Activated CD4-positive, alpha-beta memory T cell treated with anti-CD3 and anti-CD28 coated beads, Interleukin-2, amount 10 ng/mL, durations not matched to agents 7 days and 5 days (primary cell): ENCODE data around the gene SIPA1L2. TPM values are rescaled to one million over a fixed set of nuclear protein-coding genes. Genes with fewer than 3 reads are reported as not detected.

Source experiments
- CTCF ChIA-PET: fragments of 350-600 bp; sonication (Branson Sonifier 250); formaldehyde crosslinking; loops from one replicate; lab custom pipeline; 2021; ENCODE audit warnings: antibody characterized with exemption, inconsistent platforms; lab: Charles Lee
- POLR2A ChIA-PET: fragments of 350-600 bp; sonication (Branson Sonifier 250); formaldehyde crosslinking; loops from one replicate; lab custom pipeline; 2021; ENCODE audit warnings: antibody characterized with exemption; lab: Charles Lee
- DNase-seq: peaks from one replicate; pipeline ENCODE4 v3.0.0-alpha.2; 2020
- H3K27ac Mint-ChIP-seq: one replicate; pipeline ENCODE4 v1.8.0; 2021; ENCODE audit warnings: mild to moderate bottlenecking, mixed read lengths
- H3K27me3 Mint-ChIP-seq: one replicate; pipeline ENCODE4 v1.8.0; 2021; ENCODE audit warnings: mixed read lengths
- H3K36me3 Mint-ChIP-seq: one replicate; pipeline ENCODE4 v1.8.0; 2021; ENCODE audit warnings: low read depth, mixed read lengths
- H3K4me1 Mint-ChIP-seq: one replicate; pipeline ENCODE4 v1.8.0; 2021; ENCODE audit warnings: mixed read lengths
- H3K4me3 Mint-ChIP-seq: one replicate; pipeline ENCODE4 v1.8.0; 2021; ENCODE audit warnings: mild to moderate bottlenecking, mixed read lengths
- H3K9me3 Mint-ChIP-seq: one replicate; pipeline ENCODE4 v1.8.0; 2021; ENCODE audit warnings: mixed read lengths
- total RNA-seq, 2 experiments: library from RNA; stranded (reverse); gene quantifications; one replicate each; pipeline ENCODE4 v1.2.3, GENCODE V29; 2021

Gene SIPA1L2
- total RNA-seq, 2 experiments from 2014 or later = 0.78 to 0.93 TPM

- no peak overlapping the region for H3K4me3 Mint-ChIP-seq
- H3K9me3 Mint-ChIP-seq = no peaks in the 10 kb centered on the region
- CTCF ChIA-PET = no interaction called here
- DNase-seq = no peak
- peaks cover 10% of the 10 kb centered on the region for H3K27me3 Mint-ChIP-seq
- peaks cover 1% of the 10 kb centered on the region for H3K4me1 Mint-ChIP-seq
- H3K36me3 Mint-ChIP-seq = no peaks in the 10 kb centered on the region
- no peak overlapping the region for H3K27ac Mint-ChIP-seq
- POLR2A ChIA-PET = no interaction called here
Measured at GRCh38 chr1:232662910-232663309, 33.0 kb upstream of the SIPA1L2 start.

DNA sequence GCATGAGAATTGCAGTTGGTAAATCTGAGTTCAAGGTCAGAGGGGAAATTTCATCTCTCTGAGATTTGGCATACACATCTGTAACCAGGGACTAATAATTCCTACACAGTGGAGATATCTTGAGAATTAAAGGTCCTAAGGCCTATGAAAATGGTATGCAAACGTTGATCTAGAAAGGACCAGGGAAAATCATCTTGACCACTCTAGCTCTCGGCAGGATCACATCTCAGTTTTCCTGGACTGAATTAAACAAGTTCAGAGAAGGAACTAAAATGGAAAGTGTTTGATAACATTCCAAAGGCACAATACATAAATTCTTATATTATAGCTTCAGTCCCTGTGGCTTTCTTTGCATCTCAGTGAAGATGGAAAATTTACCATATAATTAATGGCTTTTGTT is 28.5 kb upstream of the SIPA1L2 start:
- no peaks in the 10 kb centered on the region for H3K36me3 Mint-ChIP-seq
- no peak for DNase-seq
- ChIA-PET CTCF (no interaction called here), POLR2A (no interaction called here)
- H3K4me3 Mint-ChIP-seq = no peak overlapping the region
- no peak overlapping the region for H3K27ac Mint-ChIP-seq
- peaks cover 6% of the 10 kb centered on the region for H3K4me1 Mint-ChIP-seq
- H3K9me3 Mint-ChIP-seq = no peaks in the 10 kb centered on the region
- peaks cover 19% of the 10 kb centered on the region for H3K27me3 Mint-ChIP-seq

DNA sequence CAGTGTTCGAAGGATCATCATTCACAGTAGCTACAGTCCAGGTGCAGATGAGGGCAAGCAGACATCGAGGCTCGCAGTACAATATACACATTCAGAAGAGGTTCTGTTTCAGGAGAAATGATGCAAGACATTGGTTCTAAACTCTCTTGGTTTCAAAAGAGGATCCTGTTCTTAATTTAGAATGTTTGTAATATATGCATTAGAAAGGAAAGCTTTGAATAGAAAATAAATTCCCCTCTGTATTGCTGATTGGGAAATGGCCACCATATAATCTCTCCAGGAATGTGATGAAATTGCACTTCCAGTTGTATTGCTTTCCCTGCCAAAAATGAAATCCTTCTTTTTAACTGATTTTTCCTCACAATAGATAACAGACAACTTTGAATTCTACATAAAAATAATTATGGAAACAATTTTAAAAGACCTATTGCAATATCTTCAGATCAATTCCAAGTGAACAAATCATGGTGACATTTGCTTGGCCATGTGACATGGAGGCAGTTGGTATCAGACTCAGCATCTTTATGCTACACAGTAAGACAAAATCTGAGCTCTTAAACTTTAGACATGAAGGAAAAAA is 27.6 kb upstream of the SIPA1L2 start:
- no peak for DNase-seq
- no peak overlapping the region for H3K27ac Mint-ChIP-seq
- H3K9me3 Mint-ChIP-seq = no peaks in the 10 kb centered on the region
- peaks cover 19% of the 10 kb centered on the region for H3K27me3 Mint-ChIP-seq
- ChIA-PET POLR2A (no interaction called here), CTCF (no interaction called here)
- peaks cover 6% of the 10 kb centered on the region for H3K4me1 Mint-ChIP-seq
- H3K4me3 Mint-ChIP-seq = no peak overlapping the region
- H3K36me3 Mint-ChIP-seq = no peaks in the 10 kb centered on the region

DNA sequence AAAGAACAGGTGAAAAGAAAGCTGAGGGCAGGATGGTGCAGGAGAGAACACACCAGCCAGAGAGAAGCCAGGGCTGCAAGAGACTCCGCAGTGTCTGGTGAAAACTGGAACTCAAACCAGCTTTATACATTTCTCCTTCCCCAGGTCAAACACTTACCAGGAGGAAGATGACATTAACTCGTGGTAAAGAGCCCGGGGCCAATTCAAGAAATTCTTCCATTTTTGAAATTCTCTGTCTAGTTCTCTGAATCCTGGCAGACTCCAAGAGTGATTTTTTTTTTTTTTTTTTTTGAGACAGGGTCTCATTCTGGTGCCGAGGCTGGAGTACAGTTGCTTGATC is 25.8 kb upstream of the SIPA1L2 start:
- Mint-ChIP-seq H3K4me3 (no peak overlapping the region), H3K27me3 (peaks cover 19% of the 10 kb centered on the region), H3K36me3 (no peaks in the 10 kb centered on the region), H3K4me1 (peaks cover 6% of the 10 kb centered on the region), H3K9me3 (no peaks in the 10 kb centered on the region), H3K27ac (no peak overlapping the region)
- CTCF ChIA-PET = no interaction called here
- POLR2A ChIA-PET = no interaction called here
- DNase-seq = no peak

DNA sequence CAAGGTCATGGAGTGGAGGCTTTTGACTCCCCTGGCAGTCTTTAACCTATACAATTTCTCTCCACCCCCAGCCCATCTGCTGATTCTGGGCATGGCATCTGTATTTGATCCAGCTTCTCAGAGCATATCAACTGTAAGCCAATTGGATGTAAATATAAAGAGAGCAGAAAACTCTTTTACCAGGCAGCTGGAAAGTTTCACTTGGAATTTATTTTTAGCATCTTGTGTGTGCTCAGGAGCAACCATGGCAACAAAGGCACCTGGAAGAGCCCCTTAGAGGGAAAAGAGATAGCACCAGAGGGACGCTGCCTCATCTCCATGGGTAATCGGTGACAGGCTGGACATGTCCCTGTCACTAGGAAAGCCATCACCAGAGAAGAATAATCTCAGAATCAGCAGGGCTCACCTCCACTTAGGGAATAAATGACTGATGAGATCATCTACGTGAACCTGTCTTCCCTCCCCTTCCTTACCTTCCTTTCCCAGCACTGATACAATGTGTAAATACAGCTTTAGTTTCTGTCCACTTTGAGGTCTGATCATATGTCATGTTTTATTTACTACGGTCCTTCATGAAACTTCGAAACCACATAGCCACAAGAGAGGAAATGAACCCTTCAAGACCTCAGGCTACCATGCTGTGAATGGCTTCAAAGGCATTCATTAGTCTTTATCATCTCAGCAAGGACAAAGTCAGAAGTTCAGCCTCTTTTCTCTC is 25.3 kb upstream of the SIPA1L2 start:
- H3K4me1 Mint-ChIP-seq = peaks cover 6% of the 10 kb centered on the region
- H3K9me3 Mint-ChIP-seq = no peaks in the 10 kb centered on the region
- no peaks in the 10 kb centered on the region for H3K36me3 Mint-ChIP-seq
- CTCF ChIA-PET = no interaction called here
- POLR2A ChIA-PET = no interaction called here
- no peak for DNase-seq
- peaks cover 19% of the 10 kb centered on the region for H3K27me3 Mint-ChIP-seq
- H3K27ac Mint-ChIP-seq = no peak overlapping the region
- H3K4me3 Mint-ChIP-seq = no peak overlapping the region

- ChIA-PET POLR2A (no interaction called here), CTCF (no interaction called here)
- Mint-ChIP-seq H3K4me3 (no peak overlapping the region), H3K36me3 (no peaks in the 10 kb centered on the region), H3K9me3 (no peaks in the 10 kb centered on the region), H3K27me3 (peaks cover 19% of the 10 kb centered on the region), H3K27ac (no peak overlapping the region), H3K4me1 (peaks cover 6% of the 10 kb centered on the region)
- DNase-seq = no peak
Measured at GRCh38 chr1:232653789-232654188, 23.9 kb upstream of the SIPA1L2 start.

DNA sequence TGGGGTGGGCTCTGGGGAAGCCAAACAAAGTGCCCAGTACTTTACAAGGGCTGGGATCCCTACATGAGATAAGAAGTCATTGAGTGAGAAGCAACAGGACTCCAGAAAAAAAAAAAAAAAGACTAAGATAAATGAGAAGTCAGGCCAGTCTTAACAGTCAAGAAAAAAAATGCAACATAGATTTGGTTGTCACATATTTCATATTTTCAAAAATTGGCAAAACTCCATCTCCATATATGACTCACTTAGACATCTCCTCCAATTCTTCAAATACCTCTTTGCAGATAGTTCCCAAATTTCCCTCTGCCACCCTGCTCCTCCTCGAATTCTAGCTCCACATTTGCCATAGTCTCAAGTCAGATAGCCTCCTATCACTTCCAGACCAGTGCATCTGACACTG is 20.9 kb upstream of the SIPA1L2 start:
- Mint-ChIP-seq H3K27me3 (peaks cover 9% of the 10 kb centered on the region), H3K27ac (no peak overlapping the region), H3K4me3 (no peak overlapping the region), H3K36me3 (no peaks in the 10 kb centered on the region), H3K4me1 (peaks cover 6% of the 10 kb centered on the region), H3K9me3 (no peaks in the 10 kb centered on the region)
- ChIA-PET CTCF (no interaction called here), POLR2A (no interaction called here)
- DNase-seq = no peak

- Mint-ChIP-seq H3K4me3 (no peak overlapping the region), H3K36me3 (no peaks in the 10 kb centered on the region), H3K4me1 (peaks cover 4% of the 10 kb centered on the region), H3K27me3 (peaks cover 8% of the 10 kb centered on the region), H3K9me3 (no peaks in the 10 kb centered on the region), H3K27ac (no peak overlapping the region)
- ChIA-PET CTCF (no interaction called here), POLR2A (no interaction called here)
- DNase-seq = no peak
Measured at GRCh38 chr1:232650418-232650817, 20.5 kb upstream of the SIPA1L2 start.

DNA sequence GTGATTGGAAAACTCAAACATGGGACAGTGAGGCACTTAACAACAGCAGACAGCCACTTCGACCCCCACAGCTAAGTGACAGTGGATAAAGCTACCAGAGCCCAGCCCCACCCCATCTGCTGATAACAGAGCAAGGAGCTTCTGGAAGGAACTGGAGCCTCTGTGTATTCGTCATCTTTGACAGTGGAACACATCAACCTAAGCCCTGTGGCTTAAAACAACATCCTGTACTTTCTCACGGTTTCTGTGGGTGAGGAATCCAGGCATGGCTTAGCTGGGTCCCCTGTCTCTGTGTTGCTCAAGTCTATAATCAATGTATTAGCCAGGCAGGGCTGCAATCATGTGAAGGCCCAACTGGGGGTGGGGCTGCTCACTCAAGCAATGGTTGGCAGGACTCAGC is 18.4 kb upstream of the SIPA1L2 start:
- no peaks in the 10 kb centered on the region for H3K4me1 Mint-ChIP-seq
- H3K36me3 Mint-ChIP-seq = no peaks in the 10 kb centered on the region
- no peak for DNase-seq
- H3K9me3 Mint-ChIP-seq = no peaks in the 10 kb centered on the region
- peaks cover 7% of the 10 kb centered on the region for H3K27me3 Mint-ChIP-seq
- ChIA-PET POLR2A (no interaction called here), CTCF (no interaction called here)
- no peak overlapping the region for H3K4me3 Mint-ChIP-seq
- H3K27ac Mint-ChIP-seq = no peak overlapping the region

DNA sequence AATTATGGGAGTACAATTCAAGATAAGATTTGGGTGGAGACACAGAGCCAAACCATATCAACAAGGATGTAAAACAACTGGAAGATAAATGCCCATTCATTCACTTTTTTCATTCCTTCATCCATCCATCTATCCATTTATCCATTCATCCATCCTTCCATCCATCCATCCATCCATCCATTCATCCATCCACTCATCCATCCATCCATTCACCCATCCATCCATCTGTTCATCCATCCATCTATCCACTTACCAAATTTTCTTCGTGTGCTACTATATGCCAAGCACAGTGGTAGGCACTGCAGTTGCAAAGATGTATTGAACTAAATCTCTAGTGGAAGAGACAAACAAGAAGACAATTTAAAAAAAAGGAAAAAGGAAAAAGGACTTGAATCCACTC is 14.3 kb upstream of the SIPA1L2 start:
- no peak overlapping the region for H3K4me3 Mint-ChIP-seq
- ChIA-PET POLR2A (no interaction called here), CTCF (no interaction called here)
- no peaks in the 10 kb centered on the region for H3K9me3 Mint-ChIP-seq
- H3K36me3 Mint-ChIP-seq = no peaks in the 10 kb centered on the region
- no peak overlapping the region for H3K27ac Mint-ChIP-seq
- no peaks in the 10 kb centered on the region for H3K4me1 Mint-ChIP-seq
- H3K27me3 Mint-ChIP-seq = peaks cover 7% of the 10 kb centered on the region
- no peak for DNase-seq

DNA sequence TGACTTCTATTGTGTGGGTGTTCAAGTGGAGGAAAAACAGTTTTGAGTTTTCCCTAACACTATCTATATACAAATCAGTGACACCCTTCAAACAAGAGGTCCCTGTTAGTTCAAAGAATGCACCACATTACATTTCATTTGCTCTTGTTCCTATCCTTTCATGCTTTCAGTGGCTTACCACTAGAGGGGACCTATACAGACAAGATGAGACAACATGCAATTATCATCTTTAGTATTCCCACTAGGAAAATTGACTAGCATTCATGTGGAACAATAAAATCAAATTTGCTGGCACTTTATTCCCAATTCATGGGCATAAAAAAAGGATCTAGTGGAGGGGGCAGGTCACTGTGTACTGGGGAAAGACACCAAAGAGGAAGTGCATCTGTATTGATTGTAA is 13.3 kb upstream of the SIPA1L2 start:
- H3K4me3 Mint-ChIP-seq = no peak overlapping the region
- H3K4me1 Mint-ChIP-seq = no peaks in the 10 kb centered on the region
- H3K27ac Mint-ChIP-seq = no peak overlapping the region
- H3K9me3 Mint-ChIP-seq = no peaks in the 10 kb centered on the region
- ChIA-PET CTCF (no interaction called here), POLR2A (no interaction called here)
- no peak for DNase-seq
- H3K27me3 Mint-ChIP-seq = peaks cover 7% of the 10 kb centered on the region
- no peaks in the 10 kb centered on the region for H3K36me3 Mint-ChIP-seq

DNA sequence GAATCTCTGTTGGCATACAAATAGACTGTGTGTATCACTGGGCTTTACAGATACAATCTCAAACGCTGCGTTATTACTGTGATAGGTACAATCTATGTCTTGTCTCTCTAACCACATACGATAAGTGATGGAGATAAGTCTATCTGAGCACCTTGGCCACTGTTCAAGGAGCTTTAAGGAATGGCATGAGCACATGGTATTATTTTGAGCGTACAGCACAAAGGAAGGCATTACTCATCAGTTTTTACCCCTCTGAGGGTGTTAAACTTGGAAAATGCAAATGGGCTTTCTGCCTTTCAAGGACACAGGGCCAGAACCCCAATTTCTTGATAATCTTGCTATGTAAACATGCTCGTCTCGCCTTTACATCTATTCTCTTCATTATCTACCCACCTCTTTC is 11.6 kb upstream of the SIPA1L2 start:
- H3K4me1 Mint-ChIP-seq = no peaks in the 10 kb centered on the region
- CTCF ChIA-PET = no interaction called here

DNA sequence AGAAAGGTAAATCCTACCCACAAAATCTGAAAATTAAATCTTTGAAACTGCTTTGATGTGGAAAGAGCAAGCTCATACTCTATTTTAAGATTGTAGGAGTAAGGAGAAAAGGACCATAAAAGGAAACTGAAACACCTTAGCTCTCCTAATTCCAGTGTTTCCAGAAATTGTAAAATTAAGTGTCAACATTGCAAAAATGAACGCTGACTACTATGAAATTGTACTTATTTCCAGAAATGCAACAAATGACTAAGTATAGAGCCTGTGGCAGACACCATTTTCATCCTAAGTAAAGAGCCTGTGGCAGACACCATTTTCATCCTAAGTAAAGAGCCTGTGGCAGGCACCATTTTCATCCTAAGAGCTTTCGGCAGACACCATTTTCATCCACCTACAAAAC is 6.9 kb upstream of the SIPA1L2 start:
- H3K27ac Mint-ChIP-seq = no peak overlapping the region
- DNase-seq = no peak
- CTCF ChIA-PET = interaction anchor here (0.9 to 1.1 kb wide), 2 partner anchors 9 to 332 kb away, joined by 3 to 6 read pairs; no protein-coding TSS in a partner anchor
- peaks cover 18% of the 10 kb centered on the region for H3K27me3 Mint-ChIP-seq
- H3K4me1 Mint-ChIP-seq = no peaks in the 10 kb centered on the region
- H3K36me3 Mint-ChIP-seq = no peaks in the 10 kb centered on the region
- POLR2A ChIA-PET = no interaction called here
- no peaks in the 10 kb centered on the region for H3K9me3 Mint-ChIP-seq
- no peak overlapping the region for H3K4me3 Mint-ChIP-seq

More for the DNA sequence above, 11.6 kb upstream of the SIPA1L2 start:
- Mint-ChIP-seq H3K36me3 (no peaks in the 10 kb centered on the region), H3K27ac (no peak overlapping the region), H3K4me3 (no peak overlapping the region), H3K9me3 (no peaks in the 10 kb centered on the region), H3K27me3 (peaks cover 7% of the 10 kb centered on the region)
- no peak for DNase-seq
- POLR2A ChIA-PET = no interaction called here

DNA sequence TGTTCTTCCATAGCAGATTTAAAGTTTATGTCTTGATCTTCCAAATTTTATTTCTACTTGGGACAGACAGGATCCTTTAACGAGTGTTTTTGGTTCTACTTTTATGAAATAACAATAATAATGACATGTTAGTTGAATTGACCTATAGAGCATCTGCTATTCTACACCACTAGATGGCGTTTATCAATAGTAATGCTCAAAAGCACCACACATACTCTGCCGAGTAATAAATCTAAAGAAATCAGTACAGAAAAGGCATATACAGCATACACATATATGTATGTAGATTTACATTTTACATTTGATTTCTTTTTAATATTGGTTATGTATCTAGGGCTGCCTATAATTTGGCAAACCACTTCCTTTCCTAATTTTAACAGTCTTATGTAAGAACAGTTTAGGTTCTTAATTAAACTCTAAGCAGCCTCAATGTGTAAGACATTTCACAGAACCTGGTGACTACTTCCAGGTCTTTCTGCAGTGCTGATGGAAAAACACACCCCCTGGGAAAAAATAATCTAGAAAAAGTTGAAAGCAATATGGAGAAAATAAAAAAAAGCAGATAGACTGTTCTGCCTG is 5.9 kb upstream of the SIPA1L2 start:
- Mint-ChIP-seq H3K27me3 (peaks cover 19% of the 10 kb centered on the region), H3K27ac (no peak overlapping the region), H3K4me1 (peaks cover 4% of the 10 kb centered on the region), H3K4me3 (no peak overlapping the region), H3K36me3 (no peaks in the 10 kb centered on the region), H3K9me3 (no peaks in the 10 kb centered on the region)
- no peak for DNase-seq
- POLR2A ChIA-PET = no interaction called here
- CTCF ChIA-PET = no interaction called here
